ENCODE data around the gene LPO. TPM values are rescaled to one million over a fixed set of nuclear protein-coding genes. Genes with fewer than 3 reads are reported as not detected.

The LPO gene
- total RNA-seq, 2 donors from 2014 or later, result not detected

GRCh38 chr17:58252141-58252540 is 13.8 kb downstream of the LPO start:
- H3K9me3 Mint-ChIP-seq, result no peaks in the 10 kb centered on the region
- no peak for ATAC-seq

GRCh38 chr17:58253082-58253481 is 14.7 kb downstream of the LPO start:
- DNase-seq (ENCODE audit: low spot score) (no peak), ATAC-seq (no peak)
- Mint-ChIP-seq H3K27me3 (peaks cover 16 to 27% of the 10 kb centered on the region in 2 donors), H3K27ac (no peak overlapping the region), H3K9me3 (no peaks in the 10 kb centered on the region), H3K36me3 (no peaks in the 10 kb centered on the region), H3K4me1 (ENCODE audit: low read depth in 2 of 2) (peaks cover 9 to 12% of the 10 kb centered on the region in 2 donors), H3K4me3 (no peak overlapping the region)

More at GRCh38 chr17:58252141-58252540, 13.8 kb downstream of the LPO start:
- no peak overlapping the region for H3K4me3 Mint-ChIP-seq
- H3K36me3 Mint-ChIP-seq, result no peaks in the 10 kb centered on the region
- H3K27ac Mint-ChIP-seq, result no peak overlapping the region
- DNase-seq (ENCODE audit: low spot score), result no peak
- peaks cover 10 to 21% of the 10 kb centered on the region in 2 donors for H3K27me3 Mint-ChIP-seq
- H3K4me1 Mint-ChIP-seq (ENCODE audit: low read depth in 2 of 2), result peaks cover 16 to 19% of the 10 kb centered on the region in 2 donors

GRCh38 chr17:58254803-58255202 is 16.4 kb downstream of the LPO start:
- DNase-seq (ENCODE audit: low spot score), result no peak
- ATAC-seq, result no peak
- peaks cover 0 to 6% of the 10 kb centered on the region in 2 donors for H3K4me1 Mint-ChIP-seq (ENCODE audit: low read depth in 2 of 2)
- no peaks in the 10 kb centered on the region for H3K9me3 Mint-ChIP-seq
- no peak overlapping the region for H3K27ac Mint-ChIP-seq
- no peak overlapping the region for H3K4me3 Mint-ChIP-seq
- H3K27me3 Mint-ChIP-seq, result peaks cover 30 to 38% of the 10 kb centered on the region in 2 donors
- no peaks in the 10 kb centered on the region for H3K36me3 Mint-ChIP-seq

GRCh38 chr17:58262149-58262548 is 23.8 kb downstream of the LPO start:
- no peak for ATAC-seq
- H3K27ac Mint-ChIP-seq, result no peak overlapping the region
- H3K27me3 Mint-ChIP-seq, result peaks cover 63 to 78% of the 10 kb centered on the region in 2 donors
- H3K36me3 Mint-ChIP-seq, result no peaks in the 10 kb centered on the region
- no peak for DNase-seq (ENCODE audit: low spot score)
- H3K9me3 Mint-ChIP-seq, result no peaks in the 10 kb centered on the region
- H3K4me3 Mint-ChIP-seq, result no peak overlapping the region
- no peaks in the 10 kb centered on the region for H3K4me1 Mint-ChIP-seq (ENCODE audit: low read depth in 2 of 2)

GRCh38 chr17:58263773-58264172 is 25.4 kb downstream of the LPO start:
- peaks cover 48 to 66% of the 10 kb centered on the region in 2 donors for H3K27me3 Mint-ChIP-seq
- no peak for DNase-seq (ENCODE audit: low spot score)

GRCh38 chr17:58264407-58265103 is 26.2 kb downstream of the LPO start:
- Mint-ChIP-seq H3K9me3 (no peaks in the 10 kb centered on the region), H3K4me1 (ENCODE audit: low read depth in 2 of 2) (no peaks in the 10 kb centered on the region), H3K36me3 (no peaks in the 10 kb centered on the region), H3K27me3 (peaks cover 44 to 58% of the 10 kb centered on the region in 2 donors), H3K4me3 (no peak overlapping the region), H3K27ac (no peak overlapping the region)
- DNase-seq (ENCODE audit: low spot score), result no peak
- no peak for ATAC-seq

More at GRCh38 chr17:58263773-58264172, 25.4 kb downstream of the LPO start:
- no peaks in the 10 kb centered on the region for H3K36me3 Mint-ChIP-seq
- no peaks in the 10 kb centered on the region for H3K4me1 Mint-ChIP-seq (ENCODE audit: low read depth in 2 of 2)
- no peaks in the 10 kb centered on the region for H3K9me3 Mint-ChIP-seq
- ATAC-seq, result no peak
- no peak overlapping the region for H3K4me3 Mint-ChIP-seq
- no peak overlapping the region for H3K27ac Mint-ChIP-seq

GRCh38 chr17:58265271-58265670 is 26.9 kb downstream of the LPO start:
- ATAC-seq (no peak), DNase-seq (ENCODE audit: low spot score) (no peak)
- H3K36me3 Mint-ChIP-seq, result no peaks in the 10 kb centered on the region
- no peak overlapping the region for H3K4me3 Mint-ChIP-seq
- H3K9me3 Mint-ChIP-seq, result no peaks in the 10 kb centered on the region
- no peak overlapping the region for H3K27ac Mint-ChIP-seq
- no peaks in the 10 kb centered on the region for H3K4me1 Mint-ChIP-seq (ENCODE audit: low read depth in 2 of 2)
- peaks cover 41 to 55% of the 10 kb centered on the region in 2 donors for H3K27me3 Mint-ChIP-seq

GRCh38 chr17:58265902-58266875 is 27.8 kb downstream of the LPO start:
- no peak overlapping the region for H3K27ac Mint-ChIP-seq
- DNase-seq (ENCODE audit: low spot score) (no peak), ATAC-seq (no peak)
- peaks cover 35 to 46% of the 10 kb centered on the region in 2 donors for H3K27me3 Mint-ChIP-seq
- no peaks in the 10 kb centered on the region for H3K36me3 Mint-ChIP-seq
- H3K4me3 Mint-ChIP-seq, result no peak overlapping the region
- no peaks in the 10 kb centered on the region for H3K9me3 Mint-ChIP-seq
- no peaks in the 10 kb centered on the region for H3K4me1 Mint-ChIP-seq (ENCODE audit: low read depth in 2 of 2)

GRCh38 chr17:58267347-58268324 is 29.3 kb downstream of the LPO start:
- no peak for ATAC-seq
- H3K27ac Mint-ChIP-seq, result no peak overlapping the region
- peaks cover 24 to 32% of the 10 kb centered on the region in 2 donors for H3K27me3 Mint-ChIP-seq
- H3K4me1 Mint-ChIP-seq (ENCODE audit: low read depth in 2 of 2), result no peaks in the 10 kb centered on the region
- no peaks in the 10 kb centered on the region for H3K36me3 Mint-ChIP-seq
- H3K9me3 Mint-ChIP-seq, result no peaks in the 10 kb centered on the region
- DNase-seq (ENCODE audit: low spot score), result no peak
- H3K4me3 Mint-ChIP-seq, result no peak overlapping the region

GRCh38 chr17:58268326-58268725 is 29.9 kb downstream of the LPO start:
- Mint-ChIP-seq H3K9me3 (no peaks in the 10 kb centered on the region), H3K4me3 (no peak overlapping the region), H3K4me1 (ENCODE audit: low read depth in 2 of 2) (no peaks in the 10 kb centered on the region), H3K27ac (no peak overlapping the region), H3K36me3 (no peaks in the 10 kb centered on the region), H3K27me3 (peaks cover 20 to 25% of the 10 kb centered on the region in 2 donors)
- ATAC-seq (no peak), DNase-seq (ENCODE audit: low spot score) (no peak)

GRCh38 chr17:58268774-58269556 is 30.6 kb downstream of the LPO start:
- H3K27me3 Mint-ChIP-seq, result peaks cover 18 to 20% of the 10 kb centered on the region in 2 donors
- no peak overlapping the region for H3K4me3 Mint-ChIP-seq
- ATAC-seq, result no peak
- H3K4me1 Mint-ChIP-seq (ENCODE audit: low read depth in 2 of 2), result no peaks in the 10 kb centered on the region
- no peak for DNase-seq (ENCODE audit: low spot score)
- H3K27ac Mint-ChIP-seq, result no peak overlapping the region
- H3K36me3 Mint-ChIP-seq, result no peaks in the 10 kb centered on the region
- no peaks in the 10 kb centered on the region for H3K9me3 Mint-ChIP-seq

GRCh38 chr17:58269557-58270291 is 31.3 kb downstream of the LPO start:
- DNase-seq (ENCODE audit: low spot score), result no peak
- Mint-ChIP-seq H3K4me1 (ENCODE audit: low read depth in 2 of 2) (no peaks in the 10 kb centered on the region), H3K27me3 (peaks cover 11 to 13% of the 10 kb centered on the region in 2 donors), H3K9me3 (no peaks in the 10 kb centered on the region), H3K27ac (no peak overlapping the region), H3K4me3 (no peak overlapping the region), H3K36me3 (no peaks in the 10 kb centered on the region)
- ATAC-seq, result no peak
